ENCODE data around the gene EDIL3.

EDIL3 gene

GRCh38 chr5:84274585-84275468 is 109.9 kb downstream of the EDIL3 start:
- DNase-seq (ENCODE audit: low read depth): peak; percentile 53
- no peak overlapping the region for H3K4me3 ChIP-seq (ENCODE audit: low read length)
- peak; percentile 71 for TF ChIP-seq CTCF (IDR thresholded peaks at IDR 0.05; ENCODE audit: insufficient read depth, low read depth, low read length, missing control alignments)

GRCh38 chr5:84273517-84273883 is 111.2 kb downstream of the EDIL3 start:
- no peak overlapping the region for H3K4me3 ChIP-seq (ENCODE audit: low read length)
- no peak for TF ChIP-seq CTCF (IDR thresholded peaks at IDR 0.05; ENCODE audit: insufficient read depth, low read depth, low read length, missing control alignments)
- DNase-seq (ENCODE audit: low read depth): no peak

GRCh38 chr5:84272771-84273516 is 111.7 kb downstream of the EDIL3 start:
- no peak overlapping the region for H3K4me3 ChIP-seq (ENCODE audit: low read length)
- DNase-seq (ENCODE audit: low read depth): no peak
- TF ChIP-seq CTCF (IDR thresholded peaks at IDR 0.05; ENCODE audit: insufficient read depth, low read depth, low read length, missing control alignments): no peak

- TF ChIP-seq CTCF (IDR thresholded peaks at IDR 0.05; ENCODE audit: insufficient read depth, low read depth, low read length, missing control alignments): no peak
- DNase-seq (ENCODE audit: low read depth): no peak
- no peak overlapping the region for H3K4me3 ChIP-seq (ENCODE audit: low read length)
These were observed 118.7 kb downstream of the EDIL3 start for GRCh38 chr5:84265739-84266550.

GRCh38 chr5:84265130-84265529 is 119.5 kb downstream of the EDIL3 start:
- no peak for TF ChIP-seq CTCF (IDR thresholded peaks at IDR 0.05; ENCODE audit: insufficient read depth, low read depth, low read length, missing control alignments)
- H3K4me3 ChIP-seq (ENCODE audit: low read length): no peak overlapping the region
- DNase-seq (ENCODE audit: low read depth): no peak

GRCh38 chr5:84260939-84261338 is 123.7 kb downstream of the EDIL3 start:
- H3K4me3 ChIP-seq (ENCODE audit: low read length): no peak overlapping the region
- TF ChIP-seq CTCF (IDR thresholded peaks at IDR 0.05; ENCODE audit: insufficient read depth, low read depth, low read length, missing control alignments): no peak
- DNase-seq (ENCODE audit: low read depth): no peak
